Prostate gland (tissue), 2 donors: ENCODE measurements around the gene MAN2A2.

Source experiments
- CTCF ChIP-seq, 4 experiments: fragments of 200-600 bp in 2 of 4; fragments of 450-650 bp in 2 of 4; sonication (generic) in 2 of 4; IDR thresholded peaks; 1 replicate in 3 of 4; 2 replicates in 1 of 4; pipeline ENCODE4 v1.5.1; 2016 to 2019; ENCODE audit warnings: antibody characterized with exemption in 4 of 4, mild to moderate bottlenecking in 2 of 4, moderate library complexity in 2 of 4
- POLR2A ChIP-seq: fragments of 450-650 bp; IDR thresholded peaks from one replicate; pipeline ENCODE4 v1.6.1; 2016; ENCODE audit warnings: antibody characterized with exemption, mild to moderate bottlenecking

GRCh38 chr15:90915808-90916440 is 12.8 kb downstream of the MAN2A2 start:
- no peak for TF ChIP-seq CTCF (IDR thresholded peaks at IDR 0.05)
- no peak for TF ChIP-seq POLR2A
